Testis (tissue), 2 donors: Measurements from ENCODE around the gene SORCS3.

Source experiments
- CTCF ChIP-seq, 3 experiments: fragments of 450-650 bp in 2 of 3; fragments of 200-600 bp in 1 of 3; sonication (generic) in 1 of 3; IDR thresholded peaks; one replicate each; pipeline ENCODE4 v1.5.1; 2016 to 2019; ENCODE audit warnings: antibody characterized with exemption in 3 of 3, mild to moderate bottlenecking in 2 of 3, moderate library complexity in 1 of 3
- POLR2A ChIP-seq: fragments of 450-650 bp; IDR thresholded peaks from one replicate; pipeline ENCODE4 v1.6.1; 2017; ENCODE audit warnings: antibody characterized with exemption, mild to moderate bottlenecking, moderate library complexity

DNA sequence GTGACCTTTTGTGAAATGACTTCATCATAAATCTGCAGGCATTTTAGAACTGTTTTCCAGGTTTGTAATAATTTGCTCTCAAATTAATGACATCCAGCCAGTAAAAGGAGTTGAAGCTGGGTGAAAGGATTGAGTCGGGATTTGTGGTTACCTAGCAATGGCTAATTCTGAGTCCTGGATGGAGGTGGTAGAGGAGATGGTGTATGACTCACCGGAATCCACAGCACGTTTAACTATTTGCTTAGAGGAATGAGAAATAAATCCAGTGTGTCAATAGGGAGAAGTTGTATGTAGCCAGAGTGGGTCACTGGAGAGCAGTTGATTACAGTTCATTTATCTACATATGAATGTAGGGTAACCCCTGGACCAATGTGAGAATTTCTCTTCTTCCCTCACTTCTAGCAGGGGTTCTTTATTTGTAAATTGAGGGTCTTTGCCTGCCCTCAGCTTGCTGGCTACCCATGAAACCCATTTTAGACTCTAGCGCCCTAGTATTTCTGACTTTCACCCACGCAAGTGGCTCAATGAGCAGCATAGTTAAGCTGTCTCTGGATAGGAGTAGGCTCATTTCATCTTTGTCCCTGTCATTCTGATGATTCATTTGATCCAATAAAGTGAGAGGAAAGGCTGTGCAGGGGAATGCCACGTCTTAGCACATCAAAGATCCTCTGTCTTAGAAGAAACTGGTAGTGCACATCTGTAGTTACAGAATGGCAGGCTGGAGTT, 547.8 kb downstream of the SORCS3 start:
- TF ChIP-seq CTCF (IDR thresholded peaks at IDR 0.05) (no peak), POLR2A (no peak)
